GM18508 (cell line): ENCODE measurements around the gene ASCC1.
A peak's percentile ranks its signal among the peaks of the same experiment; 100 is the strongest.

ENCODE experiments used
- ATAC-seq: cut with Tn5 transposase; IDR thresholded peaks from one replicate; pipeline ENCODE4 v1.9.1; 2021; ENCODE audit warnings: moderate number of reproducible peaks; ENCODE audit not compliant: insufficient read depth, unreplicated experiment

The ASCC1 gene

GRCh38 chr10:72215611-72216549 is at the start of gene ASCC1, which contains the start of gene ANAPC16:
Gene ASCC1, minus strand, starts transcription at chr10:72216276. Its CDS starts 2,978 bp downstream, at chr10:72213298.
Gene ANAPC16, plus strand, starts transcription at chr10:72216012. Its CDS starts 7,903 bp downstream, at chr10:72223915.
- peak; percentile 36 for ATAC-seq

GRCh38 chr10:72265508-72265907 is 49.4 kb upstream of the ASCC1 start:
- ATAC-seq = no peak

- ATAC-seq = no peak
These were observed 48.5 kb upstream of the ASCC1 start for GRCh38 chr10:72264536-72264935.

GRCh38 chr10:72263613-72264241 is 47.7 kb upstream of the ASCC1 start:
- no peak for ATAC-seq

GRCh38 chr10:72261784-72262404 is 45.8 kb upstream of the ASCC1 start:
- no peak for ATAC-seq

GRCh38 chr10:72260976-72261783 is 45.1 kb upstream of the ASCC1 start:
- ATAC-seq = no peak

GRCh38 chr10:72260239-72260975 is 44.3 kb upstream of the ASCC1 start:
- ATAC-seq = no peak

- ATAC-seq = no peak
These were observed 43.6 kb upstream of the ASCC1 start for GRCh38 chr10:72259491-72260238.

- ATAC-seq = no peak
These were observed 42.5 kb upstream of the ASCC1 start for GRCh38 chr10:72258617-72259016.

- ATAC-seq = no peak
These were observed 41.2 kb upstream of the ASCC1 start for GRCh38 chr10:72257051-72257892.

- no peak for ATAC-seq
These were observed 40.1 kb upstream of the ASCC1 start for GRCh38 chr10:72255977-72256729.

- ATAC-seq = no peak
These were observed 38.9 kb upstream of the ASCC1 start for GRCh38 chr10:72254813-72255568.

- ATAC-seq = no peak
These were observed 37.5 kb upstream of the ASCC1 start for GRCh38 chr10:72253578-72253977.

- ATAC-seq = no peak
These were observed 36.9 kb upstream of the ASCC1 start for GRCh38 chr10:72252972-72253371.

GRCh38 chr10:72251635-72252034 is 35.6 kb upstream of the ASCC1 start:
- ATAC-seq = no peak

GRCh38 chr10:72250666-72251065 is 34.6 kb upstream of the ASCC1 start:
- no peak for ATAC-seq
